NCI-H2029 treated with DMSO at 0.1 percent for 48 hours (cell line): ENCODE data around the gene TNFSF4.
"Not testable (repeated sequence)": the region's sequence is repeated elsewhere in the genome, so short reads cannot be mapped to it uniquely, and the experiment has no call there.

Experiments used
- DNase-seq: peaks from one replicate; lab custom pipeline; 2025; lab: John Stamatoyannopoulos, UW

The TNFSF4 gene, protein sequence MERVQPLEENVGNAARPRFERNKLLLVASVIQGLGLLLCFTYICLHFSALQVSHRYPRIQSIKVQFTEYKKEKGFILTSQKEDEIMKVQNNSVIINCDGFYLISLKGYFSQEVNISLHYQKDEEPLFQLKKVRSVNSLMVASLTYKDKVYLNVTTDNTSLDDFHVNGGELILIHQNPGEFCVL

DNA sequence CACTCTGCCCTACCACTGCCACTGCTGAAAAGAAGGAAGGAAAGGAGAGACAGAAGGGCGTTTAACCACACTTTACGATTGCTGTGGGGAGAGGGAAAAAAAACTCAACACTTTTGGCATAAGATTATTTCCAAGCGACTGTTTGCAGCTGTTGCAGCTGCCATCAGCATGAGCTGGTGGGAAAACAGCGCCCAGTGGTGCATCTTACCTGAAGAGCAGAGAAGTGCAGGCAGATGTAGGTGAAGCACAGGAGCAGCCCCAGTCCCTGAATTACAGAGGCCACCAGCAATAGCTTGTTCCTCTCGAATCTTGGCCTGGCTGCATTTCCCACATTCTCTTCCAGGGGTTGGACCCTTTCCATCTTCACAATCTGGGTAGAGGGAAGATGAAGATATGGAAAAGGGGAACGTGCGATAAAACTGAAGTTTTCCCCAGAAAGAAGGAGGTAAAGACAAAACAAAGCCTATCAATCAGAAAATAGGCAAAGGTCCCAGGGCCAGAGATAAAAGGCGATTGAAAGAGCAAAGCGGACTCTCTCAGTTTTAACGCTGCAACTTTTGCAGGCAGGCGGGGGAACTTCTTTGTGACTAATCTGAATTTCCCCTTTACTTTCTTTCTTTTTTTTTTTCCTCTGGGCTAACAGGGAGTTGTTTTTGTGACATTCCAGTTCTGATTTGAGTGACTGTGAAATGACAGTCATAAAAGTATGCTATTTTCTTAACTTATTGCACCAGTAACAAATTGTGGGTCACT, at the start of gene TNFSF4:
TSS of gene TNFSF4 (minus strand) at position 516 of the 753 bp plus-strand sequence. CDS start at position 361, 155 bp downstream.
- DNase-seq = no peak

DNA sequence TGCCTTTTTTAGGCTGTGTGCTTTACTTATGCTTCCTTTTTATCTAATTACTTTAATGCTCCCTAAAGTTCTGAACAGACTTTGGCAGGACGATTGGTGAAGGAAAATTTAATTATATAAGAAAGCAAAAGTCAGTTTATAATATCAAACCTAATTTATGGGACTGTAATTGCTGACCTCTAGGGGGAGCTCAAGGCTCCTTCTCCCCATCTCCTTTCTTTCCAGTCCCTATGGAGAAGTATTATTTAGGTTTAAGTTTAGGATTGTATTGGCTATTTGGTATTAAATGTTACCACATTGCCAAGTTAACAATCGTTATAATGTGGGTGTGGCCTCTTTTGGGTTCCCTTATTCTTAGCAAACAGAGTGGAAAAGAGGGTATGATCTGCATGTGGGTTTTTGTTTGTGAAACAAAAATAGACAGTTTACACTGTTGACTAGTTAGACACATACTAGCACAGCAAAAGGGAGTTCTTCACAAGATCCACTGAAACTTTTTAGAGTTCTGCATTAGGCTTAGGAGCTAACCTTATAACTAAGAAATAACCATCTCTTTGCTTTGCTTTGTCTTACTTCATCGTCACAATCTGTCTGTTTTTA, 48.2 kb upstream of the TNFSF4 start:
- no peak for DNase-seq

DNA sequence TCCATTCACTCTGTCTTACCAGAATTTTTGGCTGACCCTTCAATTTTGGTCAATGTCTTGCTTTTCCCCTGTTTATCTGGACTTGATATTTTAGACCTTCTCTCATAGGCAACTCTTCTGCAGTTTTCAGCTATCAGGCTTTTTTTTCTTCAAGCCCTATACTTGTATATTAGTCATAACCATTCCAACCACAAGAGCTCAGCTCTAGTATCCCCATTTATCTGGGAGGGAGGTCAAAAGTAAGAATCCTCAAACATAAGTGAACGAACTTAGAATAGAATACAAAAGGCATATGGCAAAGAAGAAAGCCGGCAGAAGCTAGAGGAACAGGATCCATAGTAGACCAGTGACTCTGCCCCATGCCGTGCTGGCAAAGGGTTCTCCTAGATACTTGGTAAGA, 45.9 kb upstream of the TNFSF4 start:
- no peak for DNase-seq

DNA sequence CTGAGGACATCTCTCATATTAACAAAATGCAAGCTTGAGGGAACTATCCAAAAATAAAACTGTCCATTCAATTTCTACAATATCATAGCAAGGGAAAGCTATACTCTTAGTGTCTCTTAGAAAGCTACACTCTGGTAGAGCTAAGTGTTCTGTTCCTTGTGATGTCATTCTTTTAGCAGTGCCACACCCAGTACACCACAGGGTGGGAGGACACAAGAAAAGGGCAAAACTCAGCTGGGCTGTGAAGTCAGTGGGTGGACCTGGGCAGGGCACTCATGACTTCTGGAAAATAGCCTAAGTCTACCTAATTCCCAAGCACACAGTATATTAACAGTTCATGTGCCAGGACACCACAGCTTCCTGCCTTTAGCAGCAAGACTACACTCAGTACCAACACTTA, 42.2 kb upstream of the TNFSF4 start:
- DNase-seq = no peak

DNA sequence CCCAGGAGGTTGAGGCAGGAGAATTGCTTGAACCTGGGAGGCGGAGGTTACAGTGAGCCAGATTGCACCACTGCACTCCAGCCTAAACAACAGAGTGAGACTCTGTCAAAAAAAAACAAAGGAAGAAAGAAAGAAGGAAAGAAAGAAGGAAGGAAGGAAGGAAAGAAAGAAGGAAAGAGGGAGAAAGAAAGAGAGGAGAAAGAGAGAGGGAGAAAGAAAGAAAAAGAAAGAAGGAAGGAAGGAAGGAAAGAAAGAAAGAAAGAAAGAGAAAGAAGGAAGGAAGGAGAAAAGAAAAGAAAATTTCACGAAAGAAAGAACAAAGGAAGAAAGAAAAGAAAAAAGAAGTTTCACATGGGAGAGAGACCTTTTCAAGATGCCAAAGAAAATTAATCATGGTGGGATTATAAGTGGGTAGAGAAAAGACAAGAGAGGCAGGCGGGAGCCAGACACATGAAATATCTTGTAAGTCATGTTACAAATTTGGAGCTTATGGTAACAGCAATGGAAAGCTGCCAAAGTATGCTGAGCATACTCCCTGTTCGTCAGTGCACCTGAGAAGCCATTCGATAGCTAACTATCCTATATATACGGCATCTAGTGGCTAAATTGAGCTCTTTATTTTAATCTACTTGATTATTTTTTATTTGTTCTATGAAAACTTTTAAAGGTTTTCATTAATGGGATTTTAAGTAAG, 41.3 kb upstream of the TNFSF4 start:
- no peak for DNase-seq

DNA sequence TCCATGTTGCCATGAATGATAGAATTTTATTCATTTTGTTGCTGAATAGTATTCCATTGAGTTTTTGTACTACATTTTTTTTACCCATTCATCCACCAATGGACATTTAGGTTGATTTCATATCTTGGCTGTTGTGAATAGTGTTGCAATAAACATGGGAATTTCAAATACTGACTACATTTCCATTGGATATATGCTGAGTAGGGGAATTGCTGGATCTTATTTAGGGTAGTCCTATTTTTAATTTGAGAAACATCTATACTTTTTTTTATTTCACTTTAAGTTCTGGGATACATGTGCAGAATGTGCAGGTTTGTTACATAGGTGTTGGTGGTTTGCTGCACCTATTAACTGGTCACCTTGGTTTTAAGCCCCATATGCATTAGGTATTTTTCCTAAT, 38.8 kb upstream of the TNFSF4 start:
- no peak for DNase-seq

DNA sequence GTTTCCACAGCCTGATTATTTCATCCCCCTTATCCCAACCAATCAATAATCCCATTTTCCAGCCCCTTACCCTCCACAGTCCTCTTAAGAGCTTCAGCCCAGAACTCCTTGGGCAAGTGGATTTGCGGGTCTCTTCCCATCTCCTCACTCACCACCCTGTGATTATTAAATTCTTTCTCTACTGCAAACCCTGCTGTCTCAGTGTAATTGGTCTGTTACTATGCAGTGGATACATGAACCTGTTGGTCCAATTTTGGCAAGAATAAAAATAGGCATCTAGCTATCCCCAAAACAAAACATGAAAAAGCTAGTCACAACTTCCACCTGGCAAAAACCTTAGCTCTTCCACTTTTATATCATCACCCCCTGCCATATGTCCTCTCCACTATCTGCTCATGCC, 36.2 kb upstream of the TNFSF4 start:
- DNase-seq = no peak

DNA sequence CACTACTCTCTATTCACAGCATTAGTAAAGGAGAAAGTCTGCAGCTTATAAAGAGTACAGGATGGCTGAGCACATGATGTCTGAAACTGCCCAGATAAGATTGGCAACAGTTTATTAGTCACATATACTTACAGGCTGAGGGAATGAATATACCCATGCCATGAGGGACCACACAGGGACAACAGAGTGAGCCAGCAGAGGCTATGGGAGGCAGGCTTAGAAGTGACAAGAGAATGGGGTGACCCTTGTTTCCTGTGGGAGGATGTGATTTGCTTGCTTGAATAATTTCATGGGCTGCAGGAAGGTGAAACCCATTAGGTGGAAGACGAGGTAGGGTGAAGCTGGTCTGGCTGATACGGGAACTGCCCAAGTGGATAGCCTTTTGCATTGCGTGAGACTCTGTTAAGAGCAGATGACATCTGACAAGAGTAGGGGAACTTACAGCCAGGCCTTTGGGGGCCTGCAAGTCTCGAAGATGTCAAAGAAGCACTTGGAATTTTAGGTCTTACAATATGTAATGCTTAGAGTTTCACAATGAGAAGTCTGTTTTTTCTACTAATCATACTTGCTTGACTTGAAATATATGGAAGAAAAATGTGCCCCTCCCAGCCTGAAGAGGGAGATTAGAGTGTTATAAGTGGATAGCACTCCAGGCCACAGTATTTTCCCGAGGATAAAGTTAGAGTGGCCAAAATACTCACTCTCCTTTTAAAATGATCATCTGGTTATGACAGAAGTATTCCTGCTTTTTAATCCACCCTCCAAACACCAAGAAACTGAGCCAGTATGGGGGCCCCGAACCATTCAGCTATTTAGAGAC, 34.6 kb upstream of the TNFSF4 start:
- DNase-seq = no peak

DNA sequence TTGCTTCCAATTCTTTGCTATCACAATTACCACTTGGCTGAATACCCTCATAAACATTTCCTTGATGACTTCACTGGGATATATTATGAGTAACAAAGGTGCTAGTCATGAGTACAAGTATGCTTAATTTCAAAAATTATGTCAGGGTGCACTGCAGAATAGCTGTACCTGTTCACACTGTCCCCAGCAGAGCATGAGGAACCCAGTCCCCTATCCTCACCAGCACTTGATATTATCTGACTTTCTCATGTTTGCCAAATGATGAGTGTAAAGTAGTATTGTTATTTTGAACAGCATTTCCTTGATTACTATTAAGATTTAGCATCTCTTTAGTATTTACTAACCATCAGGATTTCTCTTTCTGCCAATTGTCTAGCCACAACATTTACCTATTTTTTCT, 33.5 kb upstream of the TNFSF4 start:
- DNase-seq = no peak

DNA sequence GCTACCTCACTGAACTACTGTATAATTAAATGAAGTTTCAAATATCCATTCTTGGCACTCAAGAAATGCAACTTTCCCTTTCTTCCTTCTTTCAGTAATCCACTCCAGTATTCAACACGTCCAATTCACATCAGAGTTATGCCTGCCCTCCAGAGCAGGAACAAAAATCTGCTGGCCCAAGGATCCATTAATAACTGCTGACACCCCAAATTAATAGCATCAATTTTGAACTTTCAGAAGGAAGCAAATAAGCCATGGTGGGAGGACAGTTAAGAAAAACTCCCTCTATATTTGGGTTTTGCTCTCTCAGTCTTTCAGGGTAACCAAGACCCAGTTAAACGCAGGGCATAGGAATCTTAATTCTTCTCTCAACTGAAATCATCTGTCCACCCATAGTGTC, 31.9 kb upstream of the TNFSF4 start:
- DNase-seq = no peak

DNA sequence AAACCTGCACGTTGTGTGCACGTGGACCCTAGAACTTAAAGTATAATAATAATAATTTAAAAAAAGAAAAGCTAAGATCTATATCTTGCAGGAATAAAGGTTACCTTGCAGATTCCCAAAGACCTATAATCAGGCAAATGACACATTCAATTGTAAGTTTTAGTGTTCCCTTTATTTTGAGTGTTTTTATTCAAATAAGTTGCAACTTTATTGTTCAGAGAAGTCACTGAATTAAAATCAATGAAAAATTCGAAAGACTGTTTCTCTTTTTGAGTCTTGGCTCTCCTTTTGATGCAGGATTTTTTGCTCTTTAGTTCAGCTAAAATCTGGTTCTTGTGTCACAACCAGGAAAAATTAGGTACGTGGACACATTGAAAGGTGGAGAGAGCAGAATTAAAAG, 27.8 kb upstream of the TNFSF4 start:
- DNase-seq = no peak

DNA sequence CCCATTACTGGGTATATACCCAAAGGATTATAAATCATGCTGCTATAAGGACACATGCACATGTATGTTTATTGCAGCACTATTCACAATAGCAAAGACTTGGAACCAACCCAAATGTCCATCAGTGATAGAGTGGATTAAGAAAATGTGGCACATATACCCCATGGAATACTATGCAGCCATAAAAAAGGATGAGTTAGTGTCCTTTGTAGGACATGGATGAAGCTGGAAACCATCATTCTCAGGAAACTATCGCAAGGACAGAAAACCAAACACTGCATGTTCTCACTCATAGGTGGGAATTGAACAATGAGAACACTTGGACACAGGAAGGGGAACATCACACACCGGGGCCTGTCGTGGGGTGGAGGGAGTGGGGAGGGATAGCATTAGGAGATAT, 27.3 kb upstream of the TNFSF4 start:
- DNase-seq = not testable (repeated sequence)

DNA sequence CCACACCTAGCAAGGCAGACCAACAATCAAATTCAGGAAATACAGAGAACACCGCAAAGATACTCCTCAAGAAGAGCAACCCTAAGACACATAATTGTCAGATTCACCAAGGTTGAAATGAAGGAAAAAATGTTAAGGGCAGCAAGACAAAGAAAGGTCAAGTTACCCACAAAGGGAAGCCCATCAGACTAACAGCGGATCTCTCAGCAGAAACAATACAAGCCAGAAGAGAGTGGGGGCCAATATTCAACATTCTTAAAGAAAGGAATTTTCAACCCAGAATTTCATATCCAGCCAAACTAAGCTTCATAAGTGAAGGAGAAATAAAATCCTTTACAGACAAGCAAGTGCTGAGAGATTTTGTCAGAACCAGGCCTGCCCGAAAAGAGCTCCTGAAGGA, 21.9 kb upstream of the TNFSF4 start:
- not testable (repeated sequence) for DNase-seq

DNA sequence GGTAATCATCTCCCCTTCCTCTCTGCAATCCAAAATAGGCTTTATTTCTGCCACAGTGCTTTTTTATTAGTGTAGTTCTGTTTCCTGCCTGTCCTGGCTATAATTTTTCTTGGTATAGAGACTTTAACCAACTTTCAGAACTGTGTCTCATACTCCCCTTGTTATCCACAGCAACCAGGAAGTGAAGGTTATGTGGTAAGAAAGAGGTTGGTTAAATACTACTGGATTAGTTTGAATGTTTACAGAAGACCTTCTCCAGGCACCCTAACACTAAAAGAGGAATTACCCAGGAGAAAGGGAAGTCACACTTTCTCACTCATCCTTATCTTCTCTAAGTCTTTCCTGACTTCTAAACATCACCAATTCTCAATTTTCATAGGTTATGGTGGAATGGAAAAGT, 17.8 kb upstream of the TNFSF4 start:
- no peak for DNase-seq

DNA sequence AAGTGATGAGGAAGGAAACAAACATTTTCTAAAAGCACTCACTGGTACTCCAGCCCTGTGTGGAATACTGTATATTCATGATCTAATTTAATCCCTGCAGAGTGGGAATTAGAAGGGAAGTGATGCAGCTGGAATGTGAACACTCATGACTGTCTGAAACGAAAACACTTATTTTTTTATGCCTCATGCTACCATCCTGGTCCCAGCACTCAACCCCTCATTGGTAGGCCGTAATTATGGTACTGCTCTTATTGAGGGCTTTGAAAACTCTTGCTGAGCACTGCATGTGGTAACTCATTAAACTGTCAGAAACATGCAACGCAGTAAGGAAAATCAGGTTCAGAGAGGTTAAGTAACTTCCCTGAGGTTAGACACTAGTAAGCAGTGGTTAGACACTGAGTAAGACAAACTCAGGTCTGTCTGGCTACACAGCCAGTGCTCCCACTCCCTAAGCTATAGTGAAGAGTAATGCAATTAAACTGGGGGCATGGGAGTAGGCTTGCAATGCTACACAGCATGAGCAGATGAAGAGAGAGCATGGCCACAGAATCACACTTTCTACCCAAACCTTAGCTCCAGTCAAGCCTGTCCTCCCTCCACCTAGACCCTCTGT, 17.3 kb upstream of the TNFSF4 start:
- no peak for DNase-seq

DNA sequence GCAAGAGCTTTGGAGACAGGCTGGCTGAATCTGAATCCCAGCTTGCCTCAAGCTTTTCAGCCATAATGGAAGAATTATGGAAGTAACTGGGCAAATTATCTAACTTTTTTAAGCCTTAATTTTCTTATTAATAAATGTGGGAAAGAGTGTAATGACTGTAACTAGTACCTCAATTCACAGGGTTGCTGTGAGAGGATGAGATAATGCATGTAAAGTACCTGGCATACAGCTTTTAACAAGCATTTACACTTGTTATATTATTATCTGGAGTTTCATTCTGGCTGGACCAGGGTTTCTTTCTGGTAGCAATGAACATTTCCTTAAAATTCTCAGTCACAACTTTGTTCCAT, 15.9 kb upstream of the TNFSF4 start:
- no peak for DNase-seq

DNA sequence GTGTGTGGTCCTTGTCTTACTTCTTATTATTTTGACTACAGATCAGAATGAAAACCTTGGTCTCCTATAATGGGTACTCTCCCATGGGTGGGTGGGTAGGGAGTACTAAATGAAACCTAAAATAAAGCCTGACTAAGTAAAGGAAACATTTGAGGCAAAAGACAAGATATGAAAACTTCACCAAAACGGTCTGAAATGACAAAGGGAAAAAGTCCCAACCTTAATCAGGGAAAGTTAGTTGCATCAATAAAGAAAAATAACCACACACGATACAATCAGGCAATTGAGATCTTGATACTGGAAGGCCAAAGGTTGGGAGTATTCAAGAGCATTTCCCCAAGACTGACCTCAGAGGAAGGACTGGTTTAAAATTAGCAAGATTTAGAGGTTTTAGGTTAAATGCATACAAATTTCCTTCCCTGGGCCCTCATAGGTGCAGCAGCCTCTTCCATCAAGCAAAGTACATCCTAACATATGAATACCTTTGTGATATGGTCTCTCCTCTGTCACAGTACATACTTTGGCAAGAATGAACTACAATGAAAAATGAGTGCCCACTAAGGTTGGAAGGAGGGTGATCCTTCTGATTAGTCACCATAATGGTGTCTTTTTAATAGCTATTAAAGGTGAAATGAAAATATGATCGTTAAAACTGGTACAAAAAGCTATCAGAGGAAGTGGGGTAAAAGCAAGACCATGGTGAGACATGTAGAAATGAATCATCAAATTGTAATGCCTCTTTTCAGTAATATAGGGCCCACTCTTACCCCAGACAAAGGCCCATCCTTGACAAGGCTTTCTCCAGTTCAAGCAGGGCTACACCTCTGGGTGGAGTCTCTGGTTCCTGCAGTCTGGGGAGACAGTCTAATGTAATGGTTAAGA, 15.3 kb upstream of the TNFSF4 start:
- DNase-seq = no peak

DNA sequence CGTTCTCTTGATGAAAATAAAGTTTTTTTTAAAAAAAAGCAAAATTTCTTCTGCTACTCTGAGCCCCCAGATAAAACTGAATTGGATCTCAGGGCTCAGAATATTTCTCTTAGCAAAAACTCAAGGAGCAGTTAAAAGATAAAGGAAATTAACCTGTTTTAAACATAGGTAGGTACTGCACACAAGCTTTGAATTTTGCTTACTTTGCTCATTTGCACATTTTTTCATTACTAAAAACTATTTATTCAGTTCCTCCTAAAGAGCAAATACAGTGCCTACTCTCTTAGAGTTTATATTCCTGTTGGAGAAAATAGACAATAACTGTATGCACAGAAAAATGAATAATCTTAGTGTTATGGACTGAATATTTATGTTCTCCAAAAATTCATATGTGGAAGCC, 13.0 kb upstream of the TNFSF4 start:
- DNase-seq = no peak

DNA sequence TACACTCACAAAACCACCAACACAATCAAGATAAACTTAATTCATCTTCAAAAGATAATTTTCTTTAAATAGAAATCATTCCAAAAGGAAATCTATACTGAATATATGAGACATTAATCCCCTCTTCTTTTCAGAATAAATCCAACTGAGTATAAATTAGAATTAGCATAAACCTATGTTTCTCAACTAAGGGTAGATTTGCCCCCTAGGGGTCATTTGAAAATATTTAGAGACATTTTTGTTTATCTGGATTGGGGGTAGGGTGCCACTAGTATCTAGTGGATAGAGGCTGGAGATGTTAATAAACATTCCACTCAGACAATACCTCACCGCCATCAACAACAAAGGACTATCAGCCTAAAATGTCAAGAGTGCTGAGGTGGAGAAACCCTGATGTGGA, 6.5 kb upstream of the TNFSF4 start:
- no peak for DNase-seq

DNA sequence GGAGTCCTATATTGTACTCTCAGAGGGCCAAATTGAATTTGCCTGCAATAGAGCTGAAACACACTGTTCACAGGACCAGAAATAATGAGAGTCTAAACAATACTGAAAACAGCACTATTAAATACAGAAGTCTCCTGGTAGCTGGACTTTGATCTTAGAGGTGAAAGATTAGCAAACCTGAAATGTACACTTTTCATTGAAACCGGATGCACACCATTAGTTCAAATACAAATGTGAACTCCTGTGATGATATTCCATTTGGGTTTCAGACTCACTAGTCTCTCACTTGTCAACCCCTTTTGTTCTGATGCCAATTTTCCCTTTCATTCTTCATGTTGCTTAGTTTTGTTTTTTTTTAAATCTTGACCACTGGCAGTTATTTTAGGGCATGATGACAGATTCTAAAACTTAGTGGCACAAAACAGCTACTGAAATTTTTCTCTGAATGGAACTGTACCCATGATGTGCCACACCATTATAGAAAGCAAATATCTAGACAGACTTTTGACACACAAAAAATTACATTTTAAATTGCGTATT, 5.9 kb upstream of the TNFSF4 start:
- DNase-seq = no peak
